HAP-1 (cell line): Measurements from ENCODE around the gene CACNA1B.
A peak's percentile ranks its signal among the peaks of the same experiment; 100 is the strongest.
"Not testable (repeated sequence)": the region's sequence is repeated elsewhere in the genome, so short reads cannot be mapped to it uniquely, and the experiment has no call there.

ENCODE experiments used
- DNase-seq, 2 experiments: peaks; one replicate each; pipeline ENCODE4 v3.0.0-alpha.2; 2016 to 2020; ENCODE audit warnings: low spot score in 2 of 2
- H3K27me3 ChIP-seq: fragments of 250-450 bp; sonication (Bioruptor Pico); 2 replicates; pipeline ENCODE4 v1.5.1; 2020; ENCODE audit warnings: low read depth, mild to moderate bottlenecking, moderate library complexity
- H3K36me3 ChIP-seq: fragments of 250-450 bp; sonication (Bioruptor Pico); replicated peaks from 2 replicates; pipeline ENCODE4 v1.5.1; 2020; ENCODE audit warnings: mild to moderate bottlenecking
- H3K4me1 ChIP-seq: fragments of 250-450 bp; sonication (Bioruptor Pico); 2 replicates; pipeline ENCODE4 v1.5.1; 2020; ENCODE audit warnings: mild to moderate bottlenecking
- H3K4me3 ChIP-seq: fragments of 250-450 bp; sonication (Bioruptor Pico); 2 replicates; pipeline ENCODE4 v1.5.1; 2020; ENCODE audit warnings: mild to moderate bottlenecking, moderate library complexity
- H3K9me3 ChIP-seq: fragments of 250-450 bp; sonication (Bioruptor Pico); 2 replicates; pipeline ENCODE4 v1.5.1; 2020; ENCODE audit warnings: mild to moderate bottlenecking, moderate library complexity
- in situ Hi-C: fragments of 300-500 bp; cut with MboI; formaldehyde crosslinking; loops from 3 replicates; pipeline ENCODE4 v1.14.3; 2020; ENCODE audit warnings: low sequenced_read_pairs, inconsistent platforms, mixed read lengths

The CACNA1B gene

DNA sequence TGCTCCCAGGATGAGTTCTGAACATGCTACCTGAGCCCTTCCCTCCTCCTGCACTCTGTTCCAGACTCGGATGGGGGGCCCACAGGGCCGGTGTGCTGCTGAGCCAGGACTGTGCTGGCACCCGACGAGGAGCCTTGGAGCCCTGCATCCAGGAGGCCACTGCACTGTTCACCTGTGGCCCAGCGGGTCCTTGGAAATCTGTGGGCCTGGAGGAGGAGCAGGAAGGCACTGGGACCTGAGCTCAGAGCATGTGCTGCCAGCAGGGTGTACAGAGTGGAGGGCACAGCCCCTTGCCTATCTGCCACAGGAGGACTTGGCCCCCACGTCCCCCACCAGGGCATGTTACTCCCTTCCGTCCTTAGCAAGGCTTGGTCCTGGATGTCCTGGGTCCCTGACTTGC, 265.9 kb downstream of the CACNA1B start:
- H3K9me3 ChIP-seq, H3K4me3 ChIP-seq, H3K36me3 ChIP-seq, DNase-seq, in situ Hi-C loops, H3K27me3 ChIP-seq, H3K4me1 ChIP-seq: not testable (repeated sequence)

- in situ Hi-C loops, H3K4me3 ChIP-seq, H3K9me3 ChIP-seq, H3K36me3 ChIP-seq, H3K4me1 ChIP-seq, H3K27me3 ChIP-seq: not testable (repeated sequence)
- DNase-seq, result peak in 1 of 2 experiments; percentile 73
Measured at GRCh38 chr9:138147556-138147955, 270.0 kb downstream of the CACNA1B start.

GRCh38 chr9:138149672-138150656, 272.4 kb downstream of the CACNA1B start:
- H3K27me3 ChIP-seq, in situ Hi-C loops, H3K4me1 ChIP-seq, H3K36me3 ChIP-seq, H3K9me3 ChIP-seq: not testable (repeated sequence)
- peak in 1 of 2 experiments; percentile 12 for DNase-seq
- H3K4me3 ChIP-seq, result peak overlapping the region; percentile 19

GRCh38 chr9:138155788-138156187, 278.2 kb downstream of the CACNA1B start:
- H3K9me3 ChIP-seq, H3K27me3 ChIP-seq, H3K4me3 ChIP-seq, H3K36me3 ChIP-seq, DNase-seq, in situ Hi-C loops, H3K4me1 ChIP-seq: not testable (repeated sequence)

GRCh38 chr9:138166793-138167192, 289.2 kb downstream of the CACNA1B start:
- DNase-seq, in situ Hi-C loops, H3K36me3 ChIP-seq, H3K27me3 ChIP-seq, H3K4me1 ChIP-seq, H3K9me3 ChIP-seq, H3K4me3 ChIP-seq: not testable (repeated sequence)
